AG09309 (cell line): ENCODE data around the gene COG5.

Source experiments
- DNase-seq: peaks from one replicate; pipeline ENCODE4 v3.0.0-alpha.2; 2010; ENCODE audit warnings: low read depth
- H3K4me3 ChIP-seq: 2 replicates; pipeline ENCODE4 v1.5.1; 2011; ENCODE audit warnings: mild to moderate bottlenecking, low read depth, low read length, moderate library complexity; ENCODE audit not compliant: control insufficient read depth
- CTCF ChIP-seq: IDR thresholded peaks from 2 replicates; pipeline ENCODE4 v1.5.1; 2011; ENCODE audit warnings: mild to moderate bottlenecking, low read depth, low read length, inconsistent platforms; ENCODE audit not compliant: insufficient read depth, control insufficient read depth; ENCODE audit errors: missing control alignments

The COG5 gene

GRCh38 chr7:107172276-107173032 lies 391.3 kb downstream of the COG5 start:
- no peak for TF ChIP-seq CTCF
- H3K4me3 ChIP-seq: no peak overlapping the region
- DNase-seq: no peak

- DNase-seq: no peak
- no peak overlapping the region for H3K4me3 ChIP-seq
- no peak for TF ChIP-seq CTCF
Measured at GRCh38 chr7:107171496-107171895, 392.2 kb downstream of the COG5 start.

- peak overlapping the region; percentile 68 for H3K4me3 ChIP-seq
- no peak for DNase-seq
- no peak for TF ChIP-seq CTCF
Measured at GRCh38 chr7:107170051-107170915, 393.4 kb downstream of the COG5 start.

GRCh38 chr7:107169120-107170050 lies 394.3 kb downstream of the COG5 start:
- H3K4me3 ChIP-seq: peak overlapping the region; percentile 68
- peak; percentile 89 for DNase-seq
- no peak for TF ChIP-seq CTCF

GRCh38 chr7:107168233-107169119 lies 395.2 kb downstream of the COG5 start, which contains the start of gene HBP1:
Gene HBP1, plus strand, starts transcription at chr7:107169003. Its CDS starts 10,891 bp downstream, at chr7:107179894.
- H3K4me3 ChIP-seq: peak within 1 kb of the TSS; percentile 68
- no peak for TF ChIP-seq CTCF
- peak; percentile 100 for DNase-seq
